ENCODE measurements around the gene GTF2IRD1. TPM values are rescaled to one million over a fixed set of nuclear protein-coding genes. Genes with fewer than 3 reads are reported as not detected.

Gene GTF2IRD1
- total RNA-seq, 4 donors from 2014 or later = 11.5 to 39.1 (median 22.5) TPM

GRCh38 chr7:74569501-74570075, 115.9 kb downstream of the GTF2IRD1 start:
- no peaks in the 10 kb centered on the region for H3K4me1 ChIP-seq
- H3K27me3 ChIP-seq = no peaks in the 10 kb centered on the region
- TF ChIP-seq POLR2A (IDR thresholded peaks at IDR 0.05) = no peak
- TF ChIP-seq CTCF (IDR thresholded peaks at IDR 0.05) = no peak
- intact Hi-C loops (cut with DNase I; ENCODE audit: low total_unique reads) = no loop called here
- H3K4me3 ChIP-seq = no peak overlapping the region
- no peaks in the 10 kb centered on the region for H3K36me3 ChIP-seq
- DNase-seq = no peak
- H3K9me3 ChIP-seq = no peaks in the 10 kb centered on the region
- no peak overlapping the region for H3K27ac ChIP-seq

GRCh38 chr7:74570533-74571156, 116.9 kb downstream of the GTF2IRD1 start:
- TF ChIP-seq CTCF (IDR thresholded peaks at IDR 0.05) (no peak), POLR2A (IDR thresholded peaks at IDR 0.05) (no peak)
- Histone ChIP-seq H3K9me3 (no peaks in the 10 kb centered on the region), H3K36me3 (no peaks in the 10 kb centered on the region), H3K27me3 (no peaks in the 10 kb centered on the region), H3K4me3 (no peak overlapping the region), H3K4me1 (no peaks in the 10 kb centered on the region), H3K27ac (no peak overlapping the region)
- no peak for DNase-seq
- intact Hi-C loops (cut with DNase I; ENCODE audit: low total_unique reads) = no loop called here

- Histone ChIP-seq H3K27me3 (no peaks in the 10 kb centered on the region), H3K4me1 (no peaks in the 10 kb centered on the region), H3K9me3 (no peaks in the 10 kb centered on the region), H3K36me3 (no peaks in the 10 kb centered on the region), H3K27ac (no peak overlapping the region), H3K4me3 (no peak overlapping the region)
- no peak for TF ChIP-seq POLR2A (IDR thresholded peaks at IDR 0.05)
- no peak for TF ChIP-seq CTCF (IDR thresholded peaks at IDR 0.05)
- DNase-seq = no peak
- intact Hi-C loops (cut with DNase I; ENCODE audit: low total_unique reads) = no loop called here
Measured at GRCh38 chr7:74572301-74572979, 118.7 kb downstream of the GTF2IRD1 start.

GRCh38 chr7:74573512-74573911, 119.8 kb downstream of the GTF2IRD1 start:
- intact Hi-C loops (cut with DNase I; ENCODE audit: low total_unique reads) = no loop called here

More at GRCh38 chr7:74573512-74573911, 119.8 kb downstream of the GTF2IRD1 start:
- H3K4me3 ChIP-seq = no peak overlapping the region
- H3K27ac ChIP-seq = no peak overlapping the region
- no peak for TF ChIP-seq CTCF (IDR thresholded peaks at IDR 0.05)
- TF ChIP-seq POLR2A (IDR thresholded peaks at IDR 0.05) = no peak
- DNase-seq = no peak
- no peaks in the 10 kb centered on the region for H3K4me1 ChIP-seq
- no peaks in the 10 kb centered on the region for H3K36me3 ChIP-seq
- no peaks in the 10 kb centered on the region for H3K9me3 ChIP-seq
- no peaks in the 10 kb centered on the region for H3K27me3 ChIP-seq
